NCI-H345 treated with DMSO at 0.1 percent for 48 hours (cell line): ENCODE data around the gene HOXD4.

Experiments used
- DNase-seq: peaks from one replicate; lab custom pipeline; 2025; ENCODE audit not compliant: unreplicated experiment; lab: John Stamatoyannopoulos, UW

The HOXD4 gene

DNA sequence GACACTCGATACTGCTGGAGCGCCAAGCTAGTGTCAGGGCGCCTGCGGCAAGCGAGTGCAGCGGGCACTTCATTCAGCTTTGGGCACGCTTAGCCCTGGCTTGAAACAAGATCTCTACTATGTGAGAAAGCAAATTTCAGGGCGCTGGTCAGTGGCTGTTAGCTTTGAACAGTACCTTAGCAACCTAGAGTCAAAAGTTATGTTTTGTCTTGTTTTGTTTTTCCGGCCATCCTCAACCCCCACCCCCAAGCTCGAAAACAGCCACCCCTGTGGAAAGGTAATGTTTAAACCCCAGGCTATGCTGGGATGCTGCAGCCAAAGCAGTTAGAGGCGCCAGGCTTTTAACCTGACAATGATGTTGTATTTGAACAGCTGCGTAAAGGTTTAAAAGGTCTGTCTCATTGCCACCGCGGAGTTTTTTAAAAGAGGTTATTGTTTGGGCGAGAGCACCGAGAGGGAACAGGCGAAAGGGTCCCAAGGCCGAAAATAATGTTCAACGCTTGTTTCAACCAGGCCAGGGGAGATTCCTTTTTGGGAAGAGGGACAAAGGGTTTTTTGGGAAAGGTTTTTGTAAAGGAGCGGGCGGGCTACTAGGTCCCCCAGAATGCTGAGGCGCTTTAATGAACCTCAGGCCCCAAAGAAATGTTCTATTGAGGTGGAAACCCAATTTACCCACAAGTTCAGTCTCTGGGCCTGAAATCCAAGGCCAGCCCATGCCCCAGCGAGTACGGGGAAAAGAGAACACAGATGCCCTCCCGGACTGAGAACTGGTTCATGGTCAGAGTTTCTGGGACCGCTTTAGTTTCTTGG, 37.0 kb upstream of the HOXD4 start:
- DNase-seq, result peak; percentile 70

GRCh38 chr2:176114930-176115625, 36.3 kb upstream of the HOXD4 start:
- no peak for DNase-seq

DNA sequence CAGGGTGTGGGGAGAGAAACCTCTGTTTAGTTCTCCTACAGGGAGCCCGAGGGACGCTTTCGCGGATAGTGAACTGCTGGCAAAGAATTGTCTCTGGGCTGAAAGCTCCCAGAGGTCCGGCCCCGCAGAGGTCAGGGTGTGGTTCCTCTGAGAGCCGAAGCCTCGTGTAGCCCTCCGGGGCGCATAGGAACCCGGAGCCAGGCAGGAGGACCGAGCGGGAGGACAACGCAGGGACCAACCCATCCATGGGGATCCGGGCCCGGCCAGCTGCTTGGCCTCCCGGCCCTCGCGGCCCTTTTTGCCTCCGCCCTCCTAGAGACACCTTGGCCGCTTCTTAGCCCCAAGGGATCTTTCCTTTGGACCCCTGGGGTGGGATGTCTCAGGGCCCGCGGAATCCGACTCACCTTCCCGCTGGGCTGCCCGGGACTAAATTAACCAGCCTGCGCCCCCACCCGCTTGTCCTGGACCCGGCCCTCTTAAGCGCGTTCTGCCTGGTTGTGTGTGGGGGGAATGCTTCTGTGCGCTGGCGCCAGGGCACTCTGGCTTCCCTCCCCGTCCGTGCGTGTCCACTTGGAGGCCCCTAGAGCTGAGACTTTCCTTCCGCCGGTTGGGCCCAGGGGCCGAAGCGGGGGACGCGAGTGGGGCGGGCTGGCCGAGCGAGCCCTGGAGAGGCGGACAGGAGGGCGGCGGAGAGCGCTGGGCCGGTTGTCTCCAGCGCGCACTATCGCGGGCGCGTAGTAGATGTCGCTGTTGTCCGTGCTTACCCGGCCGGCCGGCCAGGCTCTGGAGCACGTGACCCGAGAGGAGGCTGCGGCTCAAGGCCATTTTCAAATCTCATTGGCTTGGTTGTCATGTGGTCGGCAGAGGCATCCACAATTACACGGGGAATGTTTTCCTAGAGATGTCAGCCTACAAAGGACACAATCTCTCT, 35.2 kb upstream of the HOXD4 start, which contains the start of gene HOXD10:
Gene HOXD10, plus strand, starts transcription at position 896 of the 931 bp plus-strand sequence. CDS start 56 bp downstream, outside the sequence.
- DNase-seq, result no peak

DNA sequence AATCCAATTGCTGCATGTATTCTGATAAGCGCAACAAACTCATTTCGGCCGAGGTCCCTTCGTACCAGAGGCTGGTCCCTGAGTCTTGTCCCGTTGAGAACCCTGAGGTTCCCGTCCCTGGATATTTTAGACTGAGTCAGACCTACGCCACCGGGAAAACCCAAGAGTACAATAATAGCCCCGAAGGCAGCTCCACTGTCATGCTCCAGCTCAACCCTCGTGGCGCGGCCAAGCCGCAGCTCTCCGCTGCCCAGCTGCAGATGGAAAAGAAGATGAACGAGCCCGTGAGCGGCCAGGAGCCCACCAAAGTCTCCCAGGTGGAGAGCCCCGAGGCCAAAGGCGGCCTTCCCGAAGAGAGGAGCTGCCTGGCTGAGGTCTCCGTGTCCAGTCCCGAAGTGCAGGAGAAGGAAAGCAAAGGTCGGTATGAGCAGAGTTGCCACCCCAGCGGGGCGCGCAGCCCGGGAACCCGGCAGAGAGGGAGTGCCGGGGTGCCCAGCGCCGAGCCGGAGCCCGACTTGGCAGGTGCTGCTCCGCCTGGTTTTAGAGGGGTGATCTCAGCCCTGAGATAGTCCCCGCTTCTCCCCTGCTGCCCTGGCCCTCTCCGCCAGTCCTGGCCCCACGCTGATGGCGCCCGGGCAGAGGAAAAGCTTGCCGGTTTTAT, 34.1 kb upstream of the HOXD4 start:
- DNase-seq, result no peak

DNA sequence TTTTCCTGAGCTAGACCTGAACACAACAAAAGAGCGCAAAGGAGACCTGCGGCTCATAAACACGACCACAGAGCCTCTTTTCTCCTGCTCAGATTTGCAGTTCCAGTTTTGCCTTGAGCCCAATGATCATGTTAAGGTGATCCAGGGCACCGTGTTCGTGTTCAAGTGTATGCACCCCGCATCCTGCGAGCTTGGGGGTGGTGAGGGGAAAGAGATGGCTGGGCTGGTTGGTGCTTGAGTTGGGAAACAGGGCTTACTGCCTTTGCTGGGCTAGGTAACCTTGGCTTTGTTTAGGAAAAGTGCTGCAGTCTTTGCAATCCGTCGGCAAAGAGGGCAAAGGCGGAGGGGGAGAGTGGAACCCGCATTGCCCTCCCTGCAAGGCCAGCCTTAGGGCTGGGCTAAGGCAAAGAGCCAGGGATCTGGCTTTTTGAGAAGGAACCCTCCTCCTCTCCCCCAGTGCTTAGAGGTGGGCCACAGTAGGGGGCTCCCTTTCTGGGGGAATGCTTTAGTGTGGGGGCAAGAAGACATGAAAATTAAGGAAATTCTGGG, 33.5 kb upstream of the HOXD4 start:
- DNase-seq, result no peak

- DNase-seq, result no peak
These were observed 32.6 kb upstream of the HOXD4 start for GRCh38 chr2:176118601-176119339.

DNA sequence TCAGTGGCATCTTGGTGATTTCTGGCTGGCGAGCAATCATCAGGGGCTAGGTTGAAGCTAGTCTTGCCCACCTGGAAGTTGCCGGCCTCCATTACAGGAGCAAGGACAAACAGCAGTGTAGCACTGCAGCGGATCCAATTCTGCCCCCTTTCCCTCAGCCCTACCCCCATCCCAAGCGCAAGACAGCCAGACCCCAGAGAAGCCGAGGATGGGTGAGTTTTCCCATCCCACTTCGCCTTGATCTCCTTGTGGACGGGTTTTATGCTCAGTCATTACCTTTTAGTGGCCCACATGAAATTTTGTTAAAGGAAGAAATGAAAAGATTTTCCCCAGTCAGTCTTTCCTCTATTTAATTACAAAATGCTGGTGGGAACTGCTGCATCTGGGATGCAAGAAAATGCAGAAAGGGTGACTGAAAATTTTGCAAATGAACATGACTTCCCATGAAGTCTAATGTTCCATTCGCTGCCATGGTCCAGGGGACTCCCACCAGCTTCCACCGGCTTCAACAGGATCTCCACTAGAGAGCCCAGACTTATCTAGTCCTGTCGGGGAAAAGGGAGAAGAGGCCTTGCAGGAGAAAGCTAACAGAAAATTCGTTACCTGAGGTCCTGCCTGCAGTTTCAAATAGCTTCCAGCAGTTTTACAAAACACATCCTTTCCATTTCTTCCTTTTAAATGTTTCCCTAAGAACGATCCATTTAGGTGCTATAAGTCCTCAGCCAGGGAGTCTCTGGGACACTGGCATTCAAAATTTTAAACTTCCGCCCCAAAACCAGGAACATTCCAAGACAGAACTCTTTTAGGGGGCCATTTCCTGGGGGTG, 30.8 kb upstream of the HOXD4 start:
- DNase-seq, result no peak

- DNase-seq, result no peak
These were observed 29.9 kb upstream of the HOXD4 start for GRCh38 chr2:176121190-176122051.

GRCh38 chr2:176122052-176122682, 29.2 kb upstream of the HOXD4 start:
- DNase-seq, result no peak

GRCh38 chr2:176122683-176123410, 28.5 kb upstream of the HOXD4 start, which contains the start of gene HOXD9:
TSS of gene HOXD9 (plus strand) at chr2:176122719. CDS start at chr2:176122769, 50 bp downstream.
- peak; percentile 31 for DNase-seq

DNA sequence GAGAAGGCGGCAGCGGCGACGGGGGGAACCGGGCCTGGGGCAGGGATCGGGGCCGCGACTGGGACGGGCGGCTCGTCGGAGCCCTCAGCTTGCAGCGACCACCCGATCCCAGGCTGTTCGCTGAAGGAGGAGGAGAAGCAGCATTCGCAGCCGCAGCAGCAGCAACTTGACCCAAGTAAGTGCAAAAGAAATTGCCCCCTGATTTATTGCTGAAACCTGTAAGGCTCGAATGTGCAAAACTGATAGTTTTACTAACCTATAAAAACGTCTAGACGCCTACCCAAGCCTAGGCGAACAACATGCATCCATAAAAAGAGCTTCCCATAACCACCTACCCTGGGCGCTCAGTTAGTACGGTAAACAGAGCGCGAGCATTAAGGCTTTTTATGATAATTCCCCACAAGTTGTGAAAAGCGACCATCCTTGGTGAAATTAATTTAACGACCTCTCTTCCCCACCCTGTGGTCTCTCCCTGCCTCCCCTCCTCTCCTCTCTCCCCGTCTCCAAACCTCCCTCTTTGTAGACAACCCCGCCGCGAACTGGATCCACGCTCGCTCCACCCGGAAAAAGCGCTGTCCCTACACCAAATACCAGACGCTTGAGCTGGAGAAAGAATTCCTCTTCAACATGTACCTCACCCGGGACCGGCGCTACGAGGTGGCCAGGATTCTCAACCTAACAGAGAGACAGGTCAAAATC, 27.8 kb upstream of the HOXD4 start:
- DNase-seq, result no peak

DNA sequence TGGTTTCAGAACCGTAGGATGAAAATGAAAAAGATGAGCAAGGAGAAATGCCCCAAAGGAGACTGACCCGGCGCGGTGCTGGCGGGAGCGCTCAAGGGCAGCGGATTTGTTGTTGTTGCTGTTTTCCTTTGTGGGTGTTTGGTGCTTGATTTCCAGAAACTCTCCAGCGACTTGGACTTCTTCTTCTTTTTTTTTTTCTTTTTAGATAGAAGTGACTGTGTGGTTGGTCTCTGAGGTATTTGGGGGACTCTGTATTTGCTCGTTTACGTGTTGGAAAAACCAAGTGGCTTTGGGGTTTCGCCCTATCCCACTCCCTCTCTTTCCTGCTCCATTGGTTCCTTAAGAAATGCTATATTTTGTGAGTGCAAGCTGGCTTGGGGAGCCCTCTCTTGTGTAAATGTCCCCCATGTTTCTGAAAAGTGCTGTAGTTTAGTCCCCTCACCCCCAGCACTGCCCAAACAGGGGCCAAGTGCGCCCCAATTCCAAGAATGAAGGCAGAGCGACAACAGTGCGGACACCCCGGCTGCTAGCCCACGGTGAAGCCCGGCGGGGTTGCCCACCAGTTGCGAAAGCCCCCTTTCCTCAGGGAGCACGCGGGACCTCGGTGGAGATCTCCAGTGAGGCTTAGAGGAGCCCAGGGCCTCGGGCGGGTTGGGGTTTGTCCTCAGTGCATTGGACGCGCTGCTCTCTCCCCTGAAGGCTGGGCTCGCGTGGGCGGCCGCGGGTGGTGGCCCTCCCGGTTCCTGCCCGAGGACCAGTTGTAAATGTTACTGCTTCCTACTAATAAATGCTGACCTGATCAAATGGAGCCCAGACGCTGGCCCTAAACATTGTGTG, 27.0 kb upstream of the HOXD4 start:
- DNase-seq, result no peak

- no peak for DNase-seq
These were observed 26.2 kb upstream of the HOXD4 start for GRCh38 chr2:176124947-176125771.

- no peak for DNase-seq
These were observed 25.6 kb upstream of the HOXD4 start for GRCh38 chr2:176125772-176126054.
